Measurements from ENCODE around the gene ITPRID1.
"Not testable (repeated sequence)": the region's sequence is repeated elsewhere in the genome, so short reads cannot be mapped to it uniquely, and the experiment has no call there.

Gene ITPRID1

DNA sequence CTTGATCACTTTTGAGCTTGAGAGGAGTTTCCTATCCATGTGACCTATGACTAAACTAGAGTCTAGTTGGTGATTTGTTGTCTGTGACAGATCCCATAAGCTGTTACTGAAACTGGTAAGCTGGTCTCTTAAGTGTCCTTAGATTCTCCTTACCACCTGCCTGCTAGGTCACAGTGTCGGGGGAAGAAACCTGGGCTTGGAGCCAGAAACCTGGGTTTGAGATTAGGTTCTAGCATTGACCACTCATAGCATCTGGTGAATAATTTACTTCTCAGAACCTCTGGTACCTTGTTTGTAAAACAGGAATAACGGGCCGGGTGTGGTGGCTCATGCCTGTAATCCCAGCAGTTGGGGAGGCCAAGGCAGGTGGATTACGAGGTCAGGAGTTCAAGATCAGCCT is 21.8 kb upstream of the ITPRID1 start:
- DNase-seq = no peak
- H3K27ac Mint-ChIP-seq = no peak overlapping the region
- peaks cover 4% of the 10 kb centered on the region in 2 donors for H3K9me3 Mint-ChIP-seq
- H3K36me3 Mint-ChIP-seq = no peaks in the 10 kb centered on the region
- no peak for ATAC-seq (replicated peaks)
- no peaks in the 10 kb centered on the region for H3K4me1 Mint-ChIP-seq
- no peak overlapping the region for H3K4me3 Mint-ChIP-seq
- H3K27me3 Mint-ChIP-seq = peaks cover 4 to 8% of the 10 kb centered on the region in 2 donors

- Mint-ChIP-seq H3K36me3 (no peaks in the 10 kb centered on the region), H3K9me3 (peaks cover 0 to 2% of the 10 kb centered on the region in 2 donors), H3K27ac (no peak overlapping the region), H3K4me3 (no peak overlapping the region), H3K27me3 (no peaks in the 10 kb centered on the region), H3K4me1 (no peaks in the 10 kb centered on the region)
- no peak for DNase-seq
- ATAC-seq (replicated peaks) = no peak
Observed at GRCh38 chr7:31493714-31494181, 20.1 kb upstream of the ITPRID1 start.

GRCh38 chr7:31494421-31494820 is 19.5 kb upstream of the ITPRID1 start:
- Mint-ChIP-seq H3K4me3 (no peak overlapping the region), H3K27me3 (no peaks in the 10 kb centered on the region), H3K9me3 (peaks cover 0 to 2% of the 10 kb centered on the region in 2 donors), H3K4me1 (no peaks in the 10 kb centered on the region), H3K36me3 (no peaks in the 10 kb centered on the region), H3K27ac (no peak overlapping the region)
- no peak for DNase-seq
- no peak for ATAC-seq (replicated peaks)

GRCh38 chr7:31495653-31496052 is 18.2 kb upstream of the ITPRID1 start:
- Mint-ChIP-seq H3K4me1 (no peaks in the 10 kb centered on the region), H3K9me3 (peaks cover 0 to 2% of the 10 kb centered on the region in 2 donors), H3K27ac (no peak overlapping the region), H3K4me3 (no peak overlapping the region), H3K36me3 (no peaks in the 10 kb centered on the region), H3K27me3 (no peaks in the 10 kb centered on the region)
- ATAC-seq (replicated peaks) = no peak
- no peak for DNase-seq

DNA sequence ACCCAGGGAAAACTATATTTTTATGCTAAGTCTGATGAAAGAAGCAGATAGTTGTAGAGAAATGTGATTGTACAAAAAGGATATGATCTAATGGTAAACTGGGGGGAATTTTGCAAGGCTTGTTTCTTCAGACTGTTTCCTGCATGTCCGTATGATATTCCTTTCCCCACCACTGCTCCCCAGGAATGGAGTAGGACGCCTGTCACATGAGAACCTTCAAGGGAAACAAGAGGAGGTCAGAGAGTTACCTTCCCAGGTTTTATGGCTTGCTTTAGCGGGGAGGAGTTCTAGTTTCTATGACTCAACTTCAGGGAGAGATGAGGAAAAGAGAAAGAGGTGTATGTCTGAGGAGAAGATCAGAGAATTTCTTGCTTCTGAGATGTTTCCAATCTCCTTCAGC is 16.4 kb upstream of the ITPRID1 start:
- no peaks in the 10 kb centered on the region for H3K27me3 Mint-ChIP-seq
- ATAC-seq (replicated peaks) (no peak), DNase-seq (no peak)
- H3K36me3 Mint-ChIP-seq = no peaks in the 10 kb centered on the region
- no peak overlapping the region for H3K27ac Mint-ChIP-seq
- no peak overlapping the region for H3K4me3 Mint-ChIP-seq
- no peaks in the 10 kb centered on the region for H3K4me1 Mint-ChIP-seq
- H3K9me3 Mint-ChIP-seq = peaks cover 0 to 2% of the 10 kb centered on the region in 2 donors

DNA sequence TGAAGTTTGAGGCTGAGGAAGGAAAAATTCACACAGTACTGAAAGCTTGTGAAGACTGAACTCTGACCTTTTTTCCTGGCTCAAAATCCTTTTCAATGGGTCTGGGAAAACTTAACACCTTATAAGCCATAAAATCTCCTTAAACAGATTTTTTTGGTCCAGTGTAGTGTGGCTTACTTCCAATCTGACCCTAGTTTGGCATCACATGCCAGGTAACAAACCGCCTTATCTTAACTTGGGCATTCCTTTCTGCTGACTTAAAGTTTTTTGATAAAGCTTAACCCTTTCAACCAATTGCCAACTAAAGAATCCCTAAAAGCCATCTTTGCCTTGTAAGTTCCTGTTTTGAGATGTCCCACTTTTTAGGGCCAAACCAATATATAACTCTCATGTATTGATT is 13.2 kb upstream of the ITPRID1 start:
- Mint-ChIP-seq H3K27ac (no peak overlapping the region), H3K4me3 (no peak overlapping the region), H3K36me3 (no peaks in the 10 kb centered on the region), H3K4me1 (no peaks in the 10 kb centered on the region), H3K9me3 (peaks cover 0 to 2% of the 10 kb centered on the region in 2 donors), H3K27me3 (no peaks in the 10 kb centered on the region)
- no peak for ATAC-seq (replicated peaks)
- no peak for DNase-seq

DNA sequence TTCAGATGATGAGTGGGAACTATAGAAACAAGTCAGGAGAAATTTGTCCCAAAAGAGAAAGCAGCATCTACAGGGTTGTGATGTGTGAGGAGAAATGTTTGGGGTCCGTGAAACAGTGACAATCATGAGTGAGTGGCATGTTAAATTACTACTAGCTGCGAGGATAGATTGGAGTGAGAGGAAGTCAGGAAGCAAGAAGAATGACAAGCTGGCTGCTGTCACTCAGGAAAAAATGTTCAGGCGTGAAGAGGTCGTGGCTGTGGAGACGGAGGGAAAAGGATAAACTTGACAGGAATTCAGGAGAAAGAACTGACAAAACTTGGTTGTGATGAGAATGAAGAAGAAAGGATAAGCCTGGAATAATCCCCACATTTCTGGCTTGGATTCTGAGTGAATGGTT is 5.1 kb upstream of the ITPRID1 start:
- ATAC-seq (replicated peaks) (no peak), DNase-seq (no peak)
- Mint-ChIP-seq H3K27ac (no peak overlapping the region), H3K4me1 (no peaks in the 10 kb centered on the region), H3K9me3 (peaks cover 5 to 8% of the 10 kb centered on the region in 2 donors), H3K27me3 (no peaks in the 10 kb centered on the region), H3K4me3 (no peak overlapping the region), H3K36me3 (no peaks in the 10 kb centered on the region)

DNA sequence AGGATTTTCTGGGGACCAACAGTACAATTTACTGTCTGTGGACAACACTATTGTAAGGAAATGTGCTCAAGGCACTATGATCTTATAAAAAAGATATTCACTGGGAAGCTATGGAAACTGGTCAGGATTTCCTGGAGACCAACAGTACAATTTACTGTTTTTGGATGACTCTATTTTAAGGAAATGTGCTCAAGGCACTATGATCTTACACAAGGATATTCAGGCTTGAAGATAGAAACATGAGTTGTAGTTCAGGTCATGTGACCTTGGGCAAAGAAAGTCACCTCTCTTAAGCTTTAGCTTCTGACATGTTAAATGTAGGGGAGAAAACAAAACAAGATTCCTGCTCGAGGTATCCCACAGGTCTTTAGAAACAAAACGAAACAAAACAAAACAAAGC is 1.7 kb upstream of the ITPRID1 start:
- peaks cover 6 to 8% of the 10 kb centered on the region in 2 donors for H3K9me3 Mint-ChIP-seq
- no peak for DNase-seq
- H3K4me3 Mint-ChIP-seq = no peak overlapping the region

DNA sequence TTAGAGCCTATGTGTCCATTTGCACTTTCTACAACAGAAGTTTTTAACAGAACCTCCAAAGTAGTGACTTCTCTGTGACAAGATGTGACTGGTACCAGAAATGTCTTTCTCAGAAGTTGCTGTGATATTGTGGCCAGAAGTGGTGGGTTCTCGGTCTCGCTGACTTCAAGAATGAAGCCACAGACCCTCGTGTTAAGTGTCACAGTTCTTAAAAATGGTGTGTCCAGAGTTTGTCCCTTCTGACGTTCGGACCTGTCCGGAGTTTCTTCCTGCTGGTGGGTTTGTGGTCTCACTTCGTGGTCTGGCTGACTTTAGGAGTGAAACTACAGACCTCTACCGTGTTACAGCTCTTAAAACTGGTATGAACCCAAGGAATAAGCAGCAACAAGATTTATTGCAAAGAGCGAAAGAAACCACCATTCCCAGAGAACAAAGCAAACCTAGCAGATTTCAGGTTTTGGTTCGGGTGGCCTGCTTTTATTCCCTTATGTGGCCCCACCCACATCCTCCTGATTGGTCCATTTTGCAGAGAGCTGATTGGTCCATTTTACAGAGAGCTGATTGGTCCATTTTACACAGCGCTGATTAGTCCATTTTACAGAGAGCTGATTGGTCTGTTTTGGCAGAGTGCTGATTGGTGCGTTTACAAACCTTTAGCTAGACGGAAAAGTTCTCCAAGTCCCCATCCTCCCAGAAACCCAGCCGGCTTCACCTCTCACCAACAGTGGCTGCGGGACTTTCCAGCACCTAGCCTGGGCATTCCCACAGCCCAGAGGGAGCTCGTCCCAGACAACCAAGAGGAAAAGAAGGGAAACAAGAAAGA is 3.0 kb downstream of the ITPRID1 start:
- H3K4me1 Mint-ChIP-seq = no peaks in the 10 kb centered on the region
- H3K27ac Mint-ChIP-seq = no peak overlapping the region
- no peak overlapping the region for H3K4me3 Mint-ChIP-seq
- H3K27me3 Mint-ChIP-seq = no peaks in the 10 kb centered on the region
- ATAC-seq (replicated peaks) (no peak), DNase-seq (no peak)
- peaks cover 7 to 8% of the 10 kb centered on the region in 2 donors for H3K9me3 Mint-ChIP-seq
- no peaks in the 10 kb centered on the region for H3K36me3 Mint-ChIP-seq

More for the DNA sequence above, 1.7 kb upstream of the ITPRID1 start:
- no peaks in the 10 kb centered on the region for H3K36me3 Mint-ChIP-seq
- no peaks in the 10 kb centered on the region for H3K27me3 Mint-ChIP-seq
- H3K27ac Mint-ChIP-seq = no peak overlapping the region
- H3K4me1 Mint-ChIP-seq = no peaks in the 10 kb centered on the region
- no peak for ATAC-seq (replicated peaks)

GRCh38 chr7:31517513-31517912 is 3.6 kb downstream of the ITPRID1 start:
- Mint-ChIP-seq H3K4me3 (no peak overlapping the region), H3K36me3 (no peaks in the 10 kb centered on the region), H3K27me3 (no peaks in the 10 kb centered on the region), H3K4me1 (no peaks in the 10 kb centered on the region), H3K9me3 (peaks cover 7 to 11% of the 10 kb centered on the region in 2 donors), H3K27ac (no peak overlapping the region)
- DNase-seq = no peak
- ATAC-seq (replicated peaks) = no peak

- DNase-seq = no peak
- Mint-ChIP-seq H3K4me1 (no peaks in the 10 kb centered on the region), H3K27me3 (no peaks in the 10 kb centered on the region), H3K27ac (no peak overlapping the region), H3K36me3 (no peaks in the 10 kb centered on the region), H3K4me3 (no peak overlapping the region), H3K9me3 (peaks cover 7 to 11% of the 10 kb centered on the region in 2 donors)
- no peak for ATAC-seq (replicated peaks)
Observed at GRCh38 chr7:31518766-31519165, 4.9 kb downstream of the ITPRID1 start.

- Mint-ChIP-seq H3K36me3 (no peaks in the 10 kb centered on the region), H3K9me3 (peaks cover 7 to 11% of the 10 kb centered on the region in 2 donors)
Observed at GRCh38 chr7:31521336-31522010, 7.6 kb downstream of the ITPRID1 start.

GRCh38 chr7:31526864-31527263 is 13.0 kb downstream of the ITPRID1 start:
- H3K36me3 Mint-ChIP-seq = no peaks in the 10 kb centered on the region

More at GRCh38 chr7:31521336-31522010, 7.6 kb downstream of the ITPRID1 start:
- H3K4me1 Mint-ChIP-seq = no peaks in the 10 kb centered on the region
- no peak overlapping the region for H3K4me3 Mint-ChIP-seq
- no peaks in the 10 kb centered on the region for H3K27me3 Mint-ChIP-seq
- no peak overlapping the region for H3K27ac Mint-ChIP-seq
- DNase-seq (no peak), ATAC-seq (replicated peaks) (no peak)

DNA sequence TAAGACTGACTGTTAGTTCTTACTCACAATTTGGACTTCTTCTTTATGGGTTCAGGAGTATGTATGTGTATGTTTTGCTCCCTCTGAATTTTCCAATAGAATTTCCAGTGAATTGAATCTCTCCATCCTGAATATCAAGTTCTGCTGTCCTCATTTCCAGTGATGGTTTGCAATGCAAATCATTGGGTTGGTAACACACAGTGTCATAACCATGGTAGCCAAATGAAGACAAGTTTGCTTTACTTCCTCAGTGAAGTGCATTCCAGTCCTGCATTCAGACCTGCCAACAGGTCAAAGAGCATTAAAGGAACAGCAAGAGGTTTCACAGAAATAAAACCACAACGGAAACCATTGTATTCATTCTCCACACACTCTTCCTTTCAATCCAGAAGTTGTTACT is 15.2 kb downstream of the ITPRID1 start:
- H3K4me3 Mint-ChIP-seq = no peak overlapping the region
- no peaks in the 10 kb centered on the region for H3K4me1 Mint-ChIP-seq
- DNase-seq = no peak
- no peak overlapping the region for H3K27ac Mint-ChIP-seq
- peaks cover 3 to 4% of the 10 kb centered on the region in 2 donors for H3K9me3 Mint-ChIP-seq
- ATAC-seq (replicated peaks) = no peak
- H3K36me3 Mint-ChIP-seq = no peaks in the 10 kb centered on the region
- no peaks in the 10 kb centered on the region for H3K27me3 Mint-ChIP-seq

More at GRCh38 chr7:31526864-31527263, 13.0 kb downstream of the ITPRID1 start:
- Mint-ChIP-seq H3K27me3 (no peaks in the 10 kb centered on the region), H3K9me3 (peaks cover 3 to 4% of the 10 kb centered on the region in 2 donors), H3K4me3 (no peak overlapping the region), H3K27ac (no peak overlapping the region), H3K4me1 (no peaks in the 10 kb centered on the region)
- ATAC-seq (replicated peaks) (no peak), DNase-seq (no peak)

DNA sequence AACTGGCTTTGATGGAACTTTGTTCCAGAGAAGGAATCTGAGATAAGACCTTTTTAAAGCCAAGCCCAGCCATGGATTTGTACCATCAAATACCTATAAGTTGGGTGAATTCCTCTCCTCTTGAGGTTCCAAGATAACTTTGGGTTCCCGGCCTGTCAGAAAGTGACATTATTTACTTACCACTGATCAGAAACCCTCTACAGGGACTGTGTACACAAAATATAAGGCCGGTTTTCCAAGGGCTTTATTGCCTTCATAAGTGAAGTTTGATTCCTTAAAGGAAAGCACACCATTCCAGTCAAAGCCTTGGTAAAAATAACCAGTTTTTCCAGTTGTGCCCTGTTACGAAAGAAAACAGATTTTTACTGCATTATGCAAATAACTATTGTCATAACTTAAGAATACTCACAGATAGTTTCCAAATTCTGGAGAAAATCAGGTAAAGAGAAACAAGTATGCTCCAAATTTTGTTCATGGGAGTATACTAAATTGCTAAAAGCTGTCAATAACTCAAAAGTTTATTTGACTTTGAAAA is 26.8 kb downstream of the ITPRID1 start:
- not testable (repeated sequence) for H3K36me3 Mint-ChIP-seq; H3K4me3 Mint-ChIP-seq; DNase-seq; H3K27ac Mint-ChIP-seq; ATAC-seq (replicated peaks); H3K27me3 Mint-ChIP-seq; H3K4me1 Mint-ChIP-seq; H3K9me3 Mint-ChIP-seq

All from stimulated activated naive B cell treated with anti-CD40 and anti-IgM and Interleukin-4, amounts not matched to agents 10 μg/mL and 1 μg/mL and 100 μg/mL, for 72 hours (primary cell).